ENCODE results near the gene ATP5IF1.

ATP5IF1 gene

GRCh38 chr1:28244549-28245251 lies 8.8 kb downstream of the ATP5IF1 start:
- TF ChIP-seq FOXP2 (optimal IDR thresholded peaks at IDR 0.05; ENCODE audit: borderline replicate concordance, extremely low read depth, extremely low read length, insufficient read depth), result no peak
- TF ChIP-seq POLR2AphosphoS5 (IDR thresholded peaks at IDR 0.05; ENCODE audit: low read depth, low read length), result no peak
- TF ChIP-seq TAF1 (IDR thresholded peaks at IDR 0.05; ENCODE audit: borderline replicate concordance, insufficient read depth, low read length), result no peak
- TF ChIP-seq REST (IDR thresholded peaks at IDR 0.05; ENCODE audit: insufficient read depth in 1 of 2, low read depth in 2 of 2, low read length in 2 of 2), result no peak
- no peak for TF ChIP-seq SIN3A (IDR thresholded peaks at IDR 0.05; ENCODE audit: borderline replicate concordance, insufficient read depth, low read length)

GRCh38 chr1:28246427-28246832 lies 10.5 kb downstream of the ATP5IF1 start:
- TF ChIP-seq REST (IDR thresholded peaks at IDR 0.05; ENCODE audit: insufficient read depth in 1 of 2, low read depth in 2 of 2, low read length in 2 of 2), result no peak
- no peak for TF ChIP-seq FOXP2 (optimal IDR thresholded peaks at IDR 0.05; ENCODE audit: borderline replicate concordance, extremely low read depth, extremely low read length, insufficient read depth)
- no peak for TF ChIP-seq SIN3A (IDR thresholded peaks at IDR 0.05; ENCODE audit: borderline replicate concordance, insufficient read depth, low read length)
- TF ChIP-seq POLR2AphosphoS5 (IDR thresholded peaks at IDR 0.05; ENCODE audit: low read depth, low read length), result 0 out of 2 replicates have a peak, but pooled peaks have one; percentile 2

DNA sequence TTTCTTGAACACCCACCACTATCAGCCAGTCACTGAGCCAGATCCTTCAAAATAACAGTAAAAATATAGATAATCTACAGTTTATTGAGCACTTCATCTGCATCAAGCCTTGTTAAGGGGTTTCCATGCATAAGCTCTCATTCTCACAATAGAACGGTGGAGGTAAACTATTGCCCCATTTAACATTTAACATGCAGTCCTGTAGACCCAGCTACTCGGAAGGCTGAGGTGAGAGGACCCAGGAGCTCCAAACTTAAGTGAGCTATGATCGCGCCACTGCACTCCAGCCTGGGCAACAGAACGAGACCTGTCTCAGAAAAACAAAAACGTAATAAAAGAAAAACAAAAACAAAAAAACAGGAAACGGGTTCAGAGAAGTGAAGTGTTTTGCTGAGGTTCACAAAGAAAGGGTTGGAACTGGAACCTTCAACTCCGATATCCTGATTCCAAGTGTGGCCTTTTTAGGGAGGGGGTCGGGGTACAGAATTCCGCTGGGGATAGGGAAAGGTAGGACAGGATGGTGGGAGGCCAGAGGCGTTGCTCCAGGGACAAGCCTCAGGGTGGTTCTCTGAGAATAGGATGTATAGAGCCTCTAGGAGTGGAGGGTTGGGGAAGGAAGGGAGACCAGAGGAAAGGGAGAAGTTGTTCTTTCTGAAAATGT lies 11.8 kb downstream of the ATP5IF1 start:
- no peak for TF ChIP-seq TAF1 (IDR thresholded peaks at IDR 0.05; ENCODE audit: borderline replicate concordance, insufficient read depth, low read length)
- no peak for TF ChIP-seq FOXP2 (optimal IDR thresholded peaks at IDR 0.05; ENCODE audit: borderline replicate concordance, extremely low read depth, extremely low read length, insufficient read depth)
- no peak for TF ChIP-seq POLR2AphosphoS5 (IDR thresholded peaks at IDR 0.05; ENCODE audit: low read depth, low read length)
- TF ChIP-seq REST (IDR thresholded peaks at IDR 0.05; ENCODE audit: insufficient read depth in 1 of 2, low read depth in 2 of 2, low read length in 2 of 2), result no peak
- TF ChIP-seq SIN3A (IDR thresholded peaks at IDR 0.05; ENCODE audit: borderline replicate concordance, insufficient read depth, low read length), result no peak

GRCh38 chr1:28248273-28249012 lies 12.5 kb downstream of the ATP5IF1 start:
- TF ChIP-seq FOXP2 (optimal IDR thresholded peaks at IDR 0.05; ENCODE audit: borderline replicate concordance, extremely low read depth, extremely low read length, insufficient read depth) (no peak), TAF1 (IDR thresholded peaks at IDR 0.05; ENCODE audit: borderline replicate concordance, insufficient read depth, low read length) (no peak), POLR2AphosphoS5 (IDR thresholded peaks at IDR 0.05; ENCODE audit: low read depth, low read length) (no peak), SIN3A (IDR thresholded peaks at IDR 0.05; ENCODE audit: borderline replicate concordance, insufficient read depth, low read length) (no peak), REST (IDR thresholded peaks at IDR 0.05; ENCODE audit: insufficient read depth in 1 of 2, low read depth in 2 of 2, low read length in 2 of 2) (no peak)
